Endothelial cell of umbilical vein (primary cell): Measurements from ENCODE around the gene CELSR2. TPM values are rescaled to one million over a fixed set of nuclear protein-coding genes. Genes with fewer than 3 reads are reported as not detected.

ENCODE experiments used
- BruUV-seq: library from RNA; stranded (reverse); fragments of 400-500 nt; replicated peaks from 2 replicates; lab custom pipeline; 2021; lab: Mats Ljungman, UMichigan
- CTCF ChIA-PET: fragments of 300-600, 350-600 bp; sonication (Branson Sonifier 250); formaldehyde crosslinking; loops from one replicate; lab custom pipeline; 2021; ENCODE audit warnings: antibody characterized with exemption, inconsistent platforms; lab: Charles Lee
- POLR2A ChIA-PET: fragments of 300-600, 350-600 bp; sonication (Branson Sonifier 250); formaldehyde crosslinking; loops from one replicate; lab custom pipeline; 2021; ENCODE audit warnings: antibody characterized with exemption, inconsistent platforms; lab: Charles Lee
- DNase-seq: peaks from one replicate; pipeline ENCODE4 v3.0.0-alpha.2; 2011; ENCODE audit warnings: low read depth, low spot score
- FAIRE-seq: peaks from 2 replicates; lab custom pipeline; 2011; peaks lifted over from hg19 to GRCh38; lab: Jason Lieb, UNC
- H2AFZ ChIP-seq: 2 replicates; pipeline ENCODE4 v1.6.0; 2012; ENCODE audit warnings: low read depth, low read length, control low read depth, inconsistent platforms
- H3K27ac ChIP-seq: 2 replicates; pipeline ENCODE4 v1.5.1; 2011; ENCODE audit warnings: low read depth, mild to moderate bottlenecking, control low read depth, low read length, moderate library complexity; ENCODE audit not compliant: insufficient read depth
- H3K27me3 ChIP-seq, 2 experiments: 2 replicates each; pipeline versions ENCODE4 v1.6.0 to v1.6.1; 2011; ENCODE audit warnings: low read length in 2 of 2, mixed read lengths in 1 of 2; ENCODE audit not compliant: control insufficient read depth in 2 of 2, insufficient read depth in 2 of 2
- H3K36me3 ChIP-seq, 2 experiments: 2 replicates in 1 of 2; 3 replicates in 1 of 2; pipeline ENCODE4 v1.5.1; 2011; ENCODE audit warnings: low read length in 2 of 2, mild to moderate bottlenecking in 1 of 2, moderate library complexity in 1 of 2; ENCODE audit not compliant: control insufficient read depth in 2 of 2, insufficient read depth in 2 of 2; ENCODE audit errors: extremely low read depth in 1 of 2
- H3K4me1 ChIP-seq: 3 replicates; pipeline ENCODE4 v1.5.1; 2011; ENCODE audit warnings: mild to moderate bottlenecking, low read length; ENCODE audit not compliant: control insufficient read depth, insufficient read depth; ENCODE audit errors: extremely low read depth
- H3K4me2 ChIP-seq: 2 replicates; pipeline ENCODE4 v1.6.1; 2011; ENCODE audit warnings: low read length, control low read depth, mixed read lengths; ENCODE audit not compliant: insufficient read depth
- H3K4me3 ChIP-seq, 3 experiments: fragments of 200-600 bp in 1 of 3; sonication (generic), shearing (Covaris generic) in 1 of 3; replicated peaks in 1 of 3; 2 replicates each; pipeline ENCODE4 v1.5.1; 2011 to 2016; ENCODE audit warnings: control low read depth in 3 of 3, low read length in 3 of 3, mild to moderate bottlenecking in 2 of 3, inconsistent platforms in 1 of 3, low read depth in 1 of 3, moderate library complexity in 1 of 3; ENCODE audit not compliant: insufficient read depth in 1 of 3
- H3K79me2 ChIP-seq: 2 replicates; pipeline ENCODE4 v1.6.0; 2012; ENCODE audit warnings: low read length, inconsistent platforms; ENCODE audit not compliant: control insufficient read depth, insufficient read depth
- H3K9ac ChIP-seq: replicated peaks from 2 replicates; pipeline ENCODE3; 2011; ENCODE audit warnings: low read length, control low read depth; ENCODE audit not compliant: insufficient read depth; ENCODE audit errors: extremely low read depth
- H3K9me1 ChIP-seq: replicated peaks from 3 replicates; pipeline ENCODE4 v1.6.0; 2011; ENCODE audit warnings: mild to moderate bottlenecking, low read length; ENCODE audit not compliant: control insufficient read depth, insufficient read depth; ENCODE audit errors: extremely low read depth
- H3K9me3 ChIP-seq: replicated peaks from 2 replicates; pipeline ENCODE4 v1.5.1; 2012; ENCODE audit warnings: low read length, inconsistent platforms; ENCODE audit not compliant: control insufficient read depth, insufficient read depth
- H4K20me1 ChIP-seq: replicated peaks from 2 replicates; pipeline ENCODE3; 2011; ENCODE audit warnings: mild to moderate bottlenecking, low read length; ENCODE audit not compliant: control insufficient read depth, insufficient read depth; ENCODE audit errors: extremely low read depth
- EZH2 ChIP-seq: IDR thresholded peaks from 2 replicates; pipeline ENCODE4 v1.6.1; 2012; ENCODE audit warnings: borderline replicate concordance, low read depth, mild to moderate bottlenecking, moderate library complexity, low read length, inconsistent platforms; ENCODE audit not compliant: severe bottlenecking
- FOS ChIP-seq: IDR thresholded peaks from 2 replicates; pipeline ENCODE4 v1.6.1; 2011; ENCODE audit warnings: mild to moderate bottlenecking, low read length, moderate library complexity, borderline replicate concordance; ENCODE audit not compliant: insufficient read depth
- GATA2 ChIP-seq: IDR thresholded peaks from 2 replicates; pipeline ENCODE4 v1.7.0; 2011; ENCODE audit warnings: low read depth, mild to moderate bottlenecking, moderate library complexity, mixed read lengths, low read length; ENCODE audit not compliant: insufficient read length, insufficient read depth
- JUN ChIP-seq: IDR thresholded peaks from 2 replicates; pipeline ENCODE4 v1.6.1; 2011; ENCODE audit warnings: borderline replicate concordance, low read depth; ENCODE audit not compliant: insufficient read length, insufficient read depth
- MYC ChIP-seq: IDR thresholded peaks from one replicate; pipeline ENCODE4 v1.6.1; 2011; ENCODE audit warnings: mild to moderate bottlenecking, low read depth, low read length
- POLR2A ChIP-seq: IDR thresholded peaks from 2 replicates; pipeline ENCODE4 v1.6.1; 2012; ENCODE audit warnings: low read depth, mild to moderate bottlenecking, control low read depth, low read length
- POLR2AphosphoS5 ChIP-seq: IDR thresholded peaks from 2 replicates; pipeline ENCODE4 v1.6.1; 2012; ENCODE audit warnings: low read depth, mild to moderate bottlenecking, control low read depth, low read length, moderate library complexity; ENCODE audit not compliant: insufficient read depth
- dilution Hi-C: fragments of 300-500 bp; cut with MboI; formaldehyde crosslinking; loops from one replicate; pipeline ENCODE4 v1.15.0; 2019; ENCODE audit warnings: low sequenced_read_pairs; ENCODE audit not compliant: extremely low pct_ligation_motif_present
- intact Hi-C: fragments of 100-400 bp; cut with micrococcal nuclease; formaldehyde crosslinking; loops from one replicate; pipeline ENCODE4 v1.10.0; 2022
- polyA plus RNA-seq, 4 experiments: library from polyadenylated mRNA; depleted of rRNA in 3 of 4; stranded (reverse) in 3 of 4; unstranded in 1 of 4; fragments of >200 nt; gene quantifications; 2 replicates each; pipeline versions ENCODE4 v1.2.1 to v1.2.3, GENCODE V29; 2011 to 2012; ENCODE audit warnings: missing spikeins in 1 of 4
- total RNA-seq: library from RNA; stranded (reverse); gene quantifications from 2 replicates; pipeline ENCODE4 v1.2.3, GENCODE V29; 2021
- TF ChIP-seq, protein P1 (sequence below), 2 donors: IDR thresholded peaks; 1 replicate in 1 of 2; 2 replicates in 1 of 2; pipeline ENCODE4 v1.5.1; 2011; ENCODE audit warnings: low read length in 2 of 2, mild to moderate bottlenecking in 2 of 2, moderate library complexity in 2 of 2, control low read depth in 1 of 2, inconsistent platforms in 1 of 2, low read depth in 1 of 2; ENCODE audit not compliant: insufficient read depth in 1 of 2; ENCODE audit errors: extremely low read depth in 1 of 2
- TF ChIP-seq, protein P2 (sequence below): IDR thresholded peaks from 2 replicates; pipeline ENCODE4 v1.6.1; 2011; ENCODE audit not compliant: insufficient read depth, insufficient read length

CELSR2 gene
- total and polyA plus RNA-seq, 2 donors (not counting 3 experiments of a cell fraction or from before 2014, with no cell fraction given), result 0.90 to 1.4 TPM

DNA sequence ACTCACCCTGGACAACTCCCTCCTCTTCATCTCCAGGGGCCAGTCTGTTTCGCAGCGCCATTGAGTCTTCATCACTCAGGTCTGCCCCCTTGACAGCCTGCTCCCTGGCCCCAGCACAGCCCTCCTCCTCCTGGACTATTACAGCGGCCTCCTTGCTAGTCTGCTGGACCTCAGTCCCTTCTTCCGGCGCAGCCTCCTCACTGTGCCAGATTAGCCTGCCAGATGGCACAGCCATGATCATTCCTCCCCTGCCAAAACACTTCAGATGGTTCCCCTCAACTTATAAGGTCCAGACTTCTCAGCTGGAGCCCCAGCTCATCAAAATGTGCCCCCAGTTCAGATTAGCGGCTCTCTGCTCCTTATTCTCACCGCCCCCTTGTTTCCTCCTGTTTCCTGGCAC, 7.0 kb upstream of the CELSR2 start:
- H4K20me1 ChIP-seq, result no peaks in the 10 kb centered on the region
- no peak overlapping the region for H3K27ac ChIP-seq
- ChIA-PET CTCF (interaction anchor here (1.4 to 4.8 kb wide), 2 partner anchors 22 to 156 kb away, joined by 4 to 41 read pairs; partner anchors contain the start of gene SORT1), POLR2A (no interaction called here)
- peaks cover 12 to 17% of the 10 kb centered on the region in 2 experiments for H3K27me3 ChIP-seq
- no peak overlapping the region for H3K9ac ChIP-seq
- no peaks in the 10 kb centered on the region for H3K9me1 ChIP-seq
- dilution Hi-C loops, result no loop called here
- intact Hi-C loops, result no loop called here
- H3K4me2 ChIP-seq, result no peak overlapping the region
- TF ChIP-seq, protein P1, sequence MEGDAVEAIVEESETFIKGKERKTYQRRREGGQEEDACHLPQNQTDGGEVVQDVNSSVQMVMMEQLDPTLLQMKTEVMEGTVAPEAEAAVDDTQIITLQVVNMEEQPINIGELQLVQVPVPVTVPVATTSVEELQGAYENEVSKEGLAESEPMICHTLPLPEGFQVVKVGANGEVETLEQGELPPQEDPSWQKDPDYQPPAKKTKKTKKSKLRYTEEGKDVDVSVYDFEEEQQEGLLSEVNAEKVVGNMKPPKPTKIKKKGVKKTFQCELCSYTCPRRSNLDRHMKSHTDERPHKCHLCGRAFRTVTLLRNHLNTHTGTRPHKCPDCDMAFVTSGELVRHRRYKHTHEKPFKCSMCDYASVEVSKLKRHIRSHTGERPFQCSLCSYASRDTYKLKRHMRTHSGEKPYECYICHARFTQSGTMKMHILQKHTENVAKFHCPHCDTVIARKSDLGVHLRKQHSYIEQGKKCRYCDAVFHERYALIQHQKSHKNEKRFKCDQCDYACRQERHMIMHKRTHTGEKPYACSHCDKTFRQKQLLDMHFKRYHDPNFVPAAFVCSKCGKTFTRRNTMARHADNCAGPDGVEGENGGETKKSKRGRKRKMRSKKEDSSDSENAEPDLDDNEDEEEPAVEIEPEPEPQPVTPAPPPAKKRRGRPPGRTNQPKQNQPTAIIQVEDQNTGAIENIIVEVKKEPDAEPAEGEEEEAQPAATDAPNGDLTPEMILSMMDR (IDR thresholded peaks at IDR 0.05; ENCODE audit: extremely low read depth in 1 of 2, insufficient read depth in 1 of 2, low read depth in 1 of 2, low read length in 2 of 2), result no peak
- TF ChIP-seq JUN, result no peak
- DNase-seq (no peak), FAIRE-seq (no peak)
- H3K79me2 ChIP-seq, result no peaks in the 10 kb centered on the region
- H3K4me1 ChIP-seq, result no peaks in the 10 kb centered on the region
- H3K36me3 ChIP-seq, result peaks cover 3 to 14% of the 10 kb centered on the region in 2 experiments
- no peak overlapping the region for H3K4me3 ChIP-seq
- no peak overlapping the region for H2AFZ ChIP-seq
- BruUV-seq, result no TSS peak
- H3K9me3 ChIP-seq, result no peaks in the 10 kb centered on the region

DNA sequence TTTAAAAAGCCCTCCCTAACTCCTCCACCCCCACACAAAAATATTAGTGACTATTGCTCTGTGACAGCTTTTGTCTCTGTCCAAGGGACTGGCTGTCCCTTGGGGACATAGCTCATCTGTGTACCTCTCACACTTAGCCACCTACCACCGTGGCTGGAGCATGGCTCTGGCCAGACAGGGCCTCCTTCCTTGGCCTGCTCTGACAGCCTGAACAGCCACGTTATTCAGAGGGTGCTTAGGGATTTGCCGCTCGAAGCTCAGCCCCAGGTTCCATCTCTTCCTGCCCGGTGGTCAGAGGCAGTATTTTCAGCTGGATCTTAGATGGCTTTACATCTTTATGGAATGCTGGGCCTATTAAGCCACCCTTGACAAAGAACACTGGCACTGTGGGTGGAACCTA, 6.1 kb upstream of the CELSR2 start:
- POLR2A ChIA-PET, result no interaction called here
- TF ChIP-seq GATA2 (no peak), FOS (no peak), MYC (no peak), JUN (no peak), EZH2 (no peak), POLR2AphosphoS5 (no peak), POLR2A (no peak)
- TF ChIP-seq, protein P2, sequence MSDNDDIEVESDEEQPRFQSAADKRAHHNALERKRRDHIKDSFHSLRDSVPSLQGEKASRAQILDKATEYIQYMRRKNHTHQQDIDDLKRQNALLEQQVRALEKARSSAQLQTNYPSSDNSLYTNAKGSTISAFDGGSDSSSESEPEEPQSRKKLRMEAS, result no peak
- TF ChIP-seq, protein P1 (IDR thresholded peaks at IDR 0.05; ENCODE audit: extremely low read depth in 1 of 2, insufficient read depth in 1 of 2, low read depth in 1 of 2, low read length in 2 of 2), result no peak
- no peak overlapping the region for H3K9ac ChIP-seq
- CTCF ChIA-PET, result interaction anchor here (1.4 kb wide), 3 partner anchors 11 to 36 kb away, joined by 3 to 4 read pairs (median 3); no protein-coding TSS in a partner anchor
- FAIRE-seq (no peak), DNase-seq (no peak)
- no peaks in the 10 kb centered on the region for H3K9me3 ChIP-seq
- intact Hi-C loops (no loop called here), dilution Hi-C loops (no loop called here)
- BruUV-seq, result no TSS peak
- no peaks in the 10 kb centered on the region for H3K79me2 ChIP-seq
- no peak overlapping the region for H3K4me3 ChIP-seq
- peaks cover 14 to 17% of the 10 kb centered on the region in 2 experiments for H3K27me3 ChIP-seq
- no peak overlapping the region for H2AFZ ChIP-seq
- peaks cover 0 to 6% of the 10 kb centered on the region in 2 experiments for H3K36me3 ChIP-seq
- H3K4me1 ChIP-seq, result no peaks in the 10 kb centered on the region
- H3K4me2 ChIP-seq, result no peak overlapping the region
- no peak overlapping the region for H3K27ac ChIP-seq
- no peaks in the 10 kb centered on the region for H4K20me1 ChIP-seq
- no peaks in the 10 kb centered on the region for H3K9me1 ChIP-seq
